Gastroesophageal sphincter (tissue), 4 donors: Measurements from ENCODE around the gene AGRN. TPM values are rescaled to one million over a fixed set of nuclear protein-coding genes. Genes with fewer than 3 reads are reported as not detected.

Experiments used
- ATAC-seq: fragments of 150-250 bp; one replicate; pipeline ENCODE4 v1.9.1; 2016; ENCODE audit warnings: mild to moderate bottlenecking, moderate library complexity
- H3K27ac ChIP-seq, 4 donors: fragments of 200-600 bp; sonication (generic) in 3 of 4; 1 replicate in 3 of 4; 2 replicates in 1 of 4; pipeline ENCODE4 v1.5.1; 2016 to 2019
- H3K27me3 ChIP-seq: fragments of 200-600 bp; sonication (generic); one replicate; pipeline ENCODE4 v1.5.1; 2019
- H3K36me3 ChIP-seq, 2 donors: fragments of 200-600 bp; sonication (generic); one replicate each; pipeline ENCODE4 v1.5.1; 2019; ENCODE audit warnings: control low read depth in 1 of 2
- H3K4me1 ChIP-seq, 3 donors: fragments of 200-600 bp; sonication (generic); 1 replicate in 2 of 3; 2 replicates in 1 of 3; pipeline ENCODE4 v1.5.1; 2016 to 2019; ENCODE audit warnings: control low read depth in 2 of 3
- H3K4me3 ChIP-seq, 2 donors: fragments of 200-600 bp; sonication (generic); one replicate each; pipeline ENCODE4 v1.5.1; 2019; ENCODE audit warnings: mild to moderate bottlenecking in 1 of 2, moderate library complexity in 1 of 2
- H3K9me3 ChIP-seq, 3 donors: fragments of 200-600 bp; sonication (generic); one replicate each; pipeline ENCODE4 v1.5.1; 2017 to 2019; ENCODE audit warnings: control low read depth in 2 of 3
- CTCF ChIP-seq, 4 experiments: fragments of 200-600 bp in 2 of 4; fragments of 450-650 bp in 2 of 4; sonication (generic) in 1 of 4; IDR thresholded peaks; one replicate each; pipeline ENCODE4 v1.5.1; 2017 to 2019; ENCODE audit warnings: antibody characterized with exemption in 4 of 4, mild to moderate bottlenecking in 2 of 4, moderate library complexity in 2 of 4
- EP300 ChIP-seq: sonication (generic); formaldehyde crosslinking; IDR thresholded peaks from one replicate; pipeline ENCODE4 v1.6.1; 2017; ENCODE audit warnings: antibody characterized with exemption, mild to moderate bottlenecking
- POLR2A ChIP-seq, 2 donors: fragments of 450-650 bp; IDR thresholded peaks; one replicate each; pipeline ENCODE4 v1.6.1; 2017; ENCODE audit warnings: antibody characterized with exemption in 2 of 2, mild to moderate bottlenecking in 2 of 2, moderate library complexity in 1 of 2
- POLR2AphosphoS5 ChIP-seq: sonication (generic); formaldehyde crosslinking; IDR thresholded peaks from one replicate; pipeline ENCODE4 v1.6.1; 2017; ENCODE audit warnings: antibody characterized with exemption
- WGBS, 2 donors: methylation state at CpG; one replicate each; pipeline ENCODE4 v1.1.5; 2018; ENCODE audit warnings: low coverage in 1 of 2; 5-methylcytosine and 5-hydroxymethylcytosine counted together
- total RNA-seq, 4 donors: library from RNA; depleted of rRNA; stranded (reverse); fragments of >200 nt; gene quantifications; one replicate each; pipeline ENCODE4 v1.1.0, GENCODE V29; 2016

The AGRN gene
- total RNA-seq, 4 donors from 2014 or later = 18.0 to 33.6 (median 23.5) TPM

GRCh38 chr1:1035291-1035943 lies 15.5 kb downstream of the AGRN start:
- TF ChIP-seq POLR2AphosphoS5 (no peak), CTCF (IDR thresholded peaks at IDR 0.05) (no peak), EP300 (no peak), POLR2A (IDR thresholded peaks at IDR 0.05) (no peak)
- no peaks in the 10 kb centered on the region for H3K9me3 ChIP-seq
- ATAC-seq = no peak
- H3K27me3 ChIP-seq = peaks cover 44% of the 10 kb centered on the region
- H3K4me3 ChIP-seq = no peak overlapping the region
- 100% methylated on average over 5 of the region's 19 CpGs; no CpG with 5 or more reads in 1 of the 2 donors for WGBS, 2 donors
- H3K4me1 ChIP-seq = peaks cover 3 to 50% (median 27%) of the 10 kb centered on the region in 3 donors
- no peak overlapping the region for H3K27ac ChIP-seq
- peaks cover 0 to 20% of the 10 kb centered on the region in 2 donors for H3K36me3 ChIP-seq

DNA sequence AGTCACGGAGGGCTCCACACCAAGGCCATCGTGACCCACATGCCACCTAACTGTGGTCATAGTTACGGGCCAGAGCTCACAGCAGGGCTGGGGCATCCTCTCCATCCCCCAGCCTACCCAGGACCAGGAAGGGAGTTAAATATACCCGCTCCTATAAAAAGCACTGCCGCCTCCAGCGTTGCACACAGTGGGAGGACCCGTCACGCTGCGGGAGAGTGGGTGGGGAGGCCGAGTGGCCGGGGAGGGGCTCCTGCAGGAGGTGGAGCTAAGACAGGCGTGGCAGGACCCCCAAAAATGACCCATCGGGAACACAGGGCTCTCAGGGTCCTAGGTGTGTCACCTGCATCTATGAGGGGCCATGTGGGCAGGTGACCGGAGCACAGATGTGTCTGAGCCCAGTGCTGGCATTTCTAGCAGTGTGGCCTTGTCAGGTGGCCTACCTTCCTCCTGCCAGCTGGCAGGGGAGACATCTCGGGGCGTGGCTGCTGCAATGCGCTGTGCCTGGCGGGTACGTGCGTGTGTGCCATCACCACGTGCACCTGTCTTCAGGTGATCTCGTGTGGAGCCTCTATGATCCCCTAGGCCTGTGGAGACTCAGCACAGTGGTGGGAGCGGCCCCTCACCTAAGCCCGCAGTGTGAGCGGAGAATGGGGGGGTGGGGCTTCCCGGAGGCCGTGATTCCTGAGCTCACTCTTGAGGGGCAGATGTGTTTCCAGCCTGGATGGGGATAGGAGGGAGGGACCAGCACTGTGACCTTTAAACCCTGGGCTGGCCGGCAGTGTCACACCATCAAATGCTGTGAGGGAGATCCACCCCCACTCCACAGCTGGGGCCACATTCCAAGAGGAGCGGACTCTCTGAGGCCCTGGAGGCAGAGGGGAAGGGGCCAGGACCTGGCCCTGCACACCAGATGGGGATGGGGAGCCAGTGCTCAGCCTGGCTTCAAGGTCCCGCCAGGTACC lies 17.7 kb downstream of the AGRN start:
- no peak for TF ChIP-seq EP300
- TF ChIP-seq POLR2AphosphoS5 = no peak
- no peak for TF ChIP-seq CTCF (IDR thresholded peaks at IDR 0.05)
- no peak for TF ChIP-seq POLR2A (IDR thresholded peaks at IDR 0.05)
- no peak overlapping the region for H3K27ac ChIP-seq
- WGBS, 2 donors = 100% methylated on average over 1 of the region's 30 CpGs; no CpG with 5 or more reads in 1 of the 2 donors
- ATAC-seq = no peak
- H3K9me3 ChIP-seq = no peaks in the 10 kb centered on the region
- H3K36me3 ChIP-seq = peaks cover 0 to 20% of the 10 kb centered on the region in 2 donors
- peaks cover 29% of the 10 kb centered on the region for H3K27me3 ChIP-seq
- H3K4me3 ChIP-seq = no peak overlapping the region
- peaks cover 3 to 45% (median 27%) of the 10 kb centered on the region in 3 donors for H3K4me1 ChIP-seq

GRCh38 chr1:1038694-1039093 lies 18.8 kb downstream of the AGRN start:
- peaks cover 0 to 28% of the 10 kb centered on the region in 2 donors for H3K36me3 ChIP-seq
- 60 to 88% methylated on average over 2 to 5 of the region's 6 CpGs for WGBS, 2 donors
- H3K27ac ChIP-seq = no peak overlapping the region
- TF ChIP-seq CTCF (IDR thresholded peaks at IDR 0.05) (no peak), EP300 (no peak), POLR2A (IDR thresholded peaks at IDR 0.05) (no peak), POLR2AphosphoS5 (no peak)
- H3K4me1 ChIP-seq = peaks cover 3 to 34% (median 18%) of the 10 kb centered on the region in 3 donors
- H3K9me3 ChIP-seq = no peaks in the 10 kb centered on the region
- ATAC-seq = no peak
- H3K4me3 ChIP-seq = no peak overlapping the region
- H3K27me3 ChIP-seq = peaks cover 19% of the 10 kb centered on the region

DNA sequence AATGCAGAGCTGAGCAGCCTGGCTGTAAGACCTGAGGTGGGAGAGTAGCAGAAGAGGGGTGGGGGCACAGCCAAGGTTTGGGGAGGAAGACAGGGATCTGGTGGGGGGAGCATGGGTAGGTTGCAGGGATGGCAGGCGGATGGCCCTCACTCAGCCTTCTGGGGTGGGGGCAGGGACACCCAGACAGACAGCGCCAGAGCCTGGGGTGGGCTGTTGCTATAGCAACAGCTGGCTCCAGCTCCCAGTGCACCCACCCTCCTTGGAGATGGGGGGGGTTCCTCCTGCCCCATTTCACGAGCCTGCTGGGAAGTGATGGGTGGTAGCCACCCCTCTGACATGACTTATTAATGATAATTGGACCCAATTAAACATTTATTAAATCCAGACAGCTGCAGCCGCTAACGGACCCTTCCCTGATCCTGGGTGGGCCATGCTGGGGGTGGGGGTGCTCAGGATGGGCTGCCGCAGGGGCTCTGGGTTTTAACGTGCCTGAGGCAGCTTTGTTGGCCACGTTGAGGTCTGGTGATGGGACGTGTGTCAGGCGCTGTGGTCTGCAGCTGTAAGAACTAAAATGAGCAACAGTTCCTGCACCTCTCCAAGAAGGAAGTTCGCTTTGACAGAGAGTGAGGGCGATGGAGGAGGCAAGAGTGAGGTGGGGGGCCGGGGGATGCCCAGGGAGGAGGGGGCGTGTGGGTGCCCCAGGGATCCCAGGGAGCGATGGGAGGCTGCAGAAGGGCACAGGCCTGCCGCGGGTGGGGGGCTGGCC lies 19.4 kb downstream of the AGRN start:
- 27 to 80% methylated on average over 1 to 3 of the region's 17 CpGs for WGBS, 2 donors
- H3K4me1 ChIP-seq = peaks cover 3 to 28% (median 12%) of the 10 kb centered on the region in 3 donors
- peaks cover 12% of the 10 kb centered on the region for H3K27me3 ChIP-seq
- H3K9me3 ChIP-seq = no peaks in the 10 kb centered on the region
- H3K36me3 ChIP-seq = peaks cover 0 to 34% of the 10 kb centered on the region in 2 donors
- H3K4me3 ChIP-seq = no peak overlapping the region
- no peak for TF ChIP-seq POLR2AphosphoS5
- no peak overlapping the region for H3K27ac ChIP-seq
- no peak for ATAC-seq
